H1 (cell line): ENCODE data around the gene CHD3. TPM values are rescaled to one million over a fixed set of nuclear protein-coding genes. Genes with fewer than 3 reads are reported as not detected.

Experiments
- CTCF ChIA-PET: fragments of 300-600 bp; sonication (Branson Sonifier 250); formaldehyde crosslinking; loops from one replicate; lab custom pipeline; 2021; ENCODE audit not compliant: partially characterized antibody; lab: Charles Lee
- POLR2A ChIA-PET: fragments of 300-600 bp; sonication (Branson Sonifier 250); formaldehyde crosslinking; loops from one replicate; lab custom pipeline; 2021; ENCODE audit warnings: inconsistent platforms; ENCODE audit not compliant: partially characterized antibody; lab: Charles Lee
- DNase-seq, 2 experiments: peaks; one replicate each; pipeline versions ENCODE4 v3.0.0 to v3.0.0-alpha.2; 2010 to 2022; ENCODE audit warnings: low spot score in 2 of 2, low read depth in 1 of 2, mixed read lengths in 1 of 2
- FAIRE-seq: peaks from 2 replicates; lab custom pipeline; 2011; peaks lifted over from hg19 to GRCh38; lab: Jason Lieb, UNC
- H2AFZ ChIP-seq: 2 replicates; pipeline ENCODE4 v1.8.1; 2012; ENCODE audit warnings: low read length, inconsistent platforms
- H2AK5ac ChIP-seq: 2 replicates; pipeline ENCODE4 v1.6.1; 2013; ENCODE audit warnings: low read depth, low read length
- H2BK120ac ChIP-seq: replicated peaks from 2 replicates; pipeline ENCODE3; 2013; ENCODE audit warnings: low read depth, low read length, inconsistent platforms
- H2BK12ac ChIP-seq: 2 replicates; pipeline ENCODE4 v1.6.1; 2013; ENCODE audit warnings: low read depth, low read length
- H2BK15ac ChIP-seq: 2 replicates; pipeline ENCODE4 v1.6.1; 2013; ENCODE audit warnings: low read length
- H2BK20ac ChIP-seq: 2 replicates; pipeline ENCODE4 v1.6.1; 2013; ENCODE audit warnings: low read length
- H2BK5ac ChIP-seq: 2 replicates; pipeline ENCODE4 v1.6.1; 2013; ENCODE audit warnings: low read depth, low read length
- H3K14ac ChIP-seq: 2 replicates; pipeline ENCODE4 v1.6.1; 2013; ENCODE audit warnings: inconsistent platforms; ENCODE audit not compliant: insufficient read length
- H3K18ac ChIP-seq: 2 replicates; pipeline ENCODE4 v1.6.1; 2013; ENCODE audit warnings: low read length; ENCODE audit errors: extremely low read depth
- H3K23ac ChIP-seq: 2 replicates; pipeline ENCODE4 v1.6.1; 2013; ENCODE audit warnings: inconsistent platforms; ENCODE audit not compliant: insufficient read length
- H3K23me2 ChIP-seq: 2 replicates; pipeline ENCODE4 v1.6.1; 2013; ENCODE audit warnings: low read depth, low read length
- H3K27ac ChIP-seq: 2 replicates; pipeline ENCODE4 v1.6.1; 2011; ENCODE audit warnings: low read depth, low read length, inconsistent platforms
- H3K27me3 ChIP-seq, 4 experiments: replicated peaks in 1 of 4; 1 replicate in 1 of 4; 2 replicates in 3 of 4; pipeline versions ENCODE4 v1.6.1 to v1.8.1; 2011 to 2013; ENCODE audit warnings: low read length in 3 of 4, mild to moderate bottlenecking in 3 of 4, inconsistent platforms in 2 of 4, mixed read lengths in 2 of 4, moderate library complexity in 1 of 4; ENCODE audit not compliant: control insufficient read depth in 3 of 4, insufficient read depth in 3 of 4; ENCODE audit errors: extremely low read depth in 1 of 4
- H3K36me3 ChIP-seq, 4 experiments: 2 replicates each; pipeline versions ENCODE4 v1.6.1 to v1.8.1; 2011 to 2013; ENCODE audit warnings: mild to moderate bottlenecking in 4 of 4, low read length in 3 of 4, moderate library complexity in 2 of 4, control low read depth in 1 of 4, inconsistent platforms in 1 of 4; ENCODE audit not compliant: insufficient read depth in 4 of 4, control insufficient read depth in 2 of 4
- H3K4ac ChIP-seq: replicated peaks from 2 replicates; pipeline ENCODE3; 2013; ENCODE audit warnings: low read length, low read depth, mixed read lengths, inconsistent platforms; ENCODE audit not compliant: insufficient read length
- H3K4me1 ChIP-seq, 4 experiments: replicated peaks in 1 of 4; 1 replicate in 1 of 4; 2 replicates in 3 of 4; pipeline versions ENCODE4 v1.6.1 to v1.8.1; 2011 to 2013; ENCODE audit warnings: low read length in 3 of 4, inconsistent platforms in 2 of 4, mixed read lengths in 1 of 4; ENCODE audit not compliant: insufficient read depth in 4 of 4, control insufficient read depth in 3 of 4
- H3K4me2 ChIP-seq, 2 experiments: 2 replicates each; pipeline versions ENCODE4 v1.6.1 to v1.8.1; 2011 to 2013; ENCODE audit warnings: low read depth in 2 of 2, low read length in 2 of 2, control low read depth in 1 of 2, inconsistent platforms in 1 of 2, mild to moderate bottlenecking in 1 of 2; ENCODE audit not compliant: insufficient read depth in 1 of 2
- H3K4me3 ChIP-seq, 4 experiments: fragments of 200-600, 300-600 bp in 1 of 4; sonication (generic), shearing (Covaris generic), sonication (Bioruptor Twin) in 1 of 4; 2 replicates each; pipeline versions ENCODE4 v1.5.1 to v1.8.1; 2011 to 2016; ENCODE audit warnings: low read length in 4 of 4, low read depth in 3 of 4, control low read depth in 2 of 4, inconsistent platforms in 2 of 4, mild to moderate bottlenecking in 2 of 4, mixed read lengths in 1 of 4, moderate library complexity in 1 of 4; ENCODE audit not compliant: insufficient read depth in 2 of 4; ENCODE audit errors: extremely low read depth in 1 of 4
- H3K56ac ChIP-seq: replicated peaks from 2 replicates; pipeline ENCODE3; 2013; ENCODE audit warnings: low read depth, mild to moderate bottlenecking, mixed read lengths, low read length, inconsistent platforms; ENCODE audit not compliant: insufficient read length
- H3K79me1 ChIP-seq: 2 replicates; pipeline ENCODE4 v1.6.1; 2013; ENCODE audit warnings: low read depth, low read length, control low read depth
- H3K79me2 ChIP-seq, 2 experiments: 2 replicates each; pipeline versions ENCODE4 v1.6.1 to v1.8.1; 2012 to 2013; ENCODE audit warnings: low read length in 2 of 2, mild to moderate bottlenecking in 2 of 2, inconsistent platforms in 1 of 2; ENCODE audit not compliant: insufficient read depth in 2 of 2, control insufficient read depth in 1 of 2
- H3K9ac ChIP-seq, 4 experiments: replicated peaks in 1 of 4; 1 replicate in 1 of 4; 2 replicates in 3 of 4; pipeline versions ENCODE4 v1.6.1 to v1.8.1; 2011 to 2013; ENCODE audit warnings: low read depth in 3 of 4, low read length in 3 of 4, control low read depth in 2 of 4, mild to moderate bottlenecking in 2 of 4, moderate library complexity in 2 of 4, inconsistent platforms in 1 of 4; ENCODE audit errors: extremely low read depth in 1 of 4
- H3K9me3 ChIP-seq, 2 experiments: 2 replicates each; pipeline versions ENCODE4 v1.6.1 to v1.8.1; 2012 to 2013; ENCODE audit warnings: mild to moderate bottlenecking in 2 of 2, moderate library complexity in 2 of 2, control low read depth in 1 of 2, inconsistent platforms in 1 of 2, low read depth in 1 of 2, low read length in 1 of 2, mixed read lengths in 1 of 2; ENCODE audit not compliant: insufficient read depth in 2 of 2
- H4K20me1 ChIP-seq, 2 experiments: replicated peaks in 1 of 2; 2 replicates each; pipeline versions ENCODE3 to v1.8.1; 2011 to 2013; ENCODE audit warnings: inconsistent platforms in 2 of 2, low read length in 2 of 2, mild to moderate bottlenecking in 1 of 2; ENCODE audit not compliant: insufficient read depth in 2 of 2, control insufficient read depth in 1 of 2
- H4K5ac ChIP-seq: 2 replicates; pipeline ENCODE4 v1.6.1; 2013; ENCODE audit warnings: low read length, low read depth, mixed read lengths, inconsistent platforms; ENCODE audit not compliant: insufficient read length
- H4K8ac ChIP-seq: 2 replicates; pipeline ENCODE4 v1.8.0; 2013; ENCODE audit warnings: mild to moderate bottlenecking, moderate library complexity, low read length, inconsistent platforms; ENCODE audit not compliant: insufficient read depth; ENCODE audit errors: extremely low read depth
- H4K91ac ChIP-seq: replicated peaks from 2 replicates; pipeline ENCODE3; 2013; ENCODE audit warnings: low read length, mixed read lengths, inconsistent platforms; ENCODE audit not compliant: insufficient read length
- ATF2 ChIP-seq: IDR thresholded peaks from 2 replicates; pipeline ENCODE4 v1.6.1; 2012; ENCODE audit warnings: low read length, inconsistent platforms
- BCL11A ChIP-seq, 2 experiments: IDR thresholded peaks; one replicate each; pipeline ENCODE4 v1.6.1; 2011; ENCODE audit warnings: low read depth in 2 of 2, low read length in 2 of 2, mild to moderate bottlenecking in 2 of 2
- GTF2F1 ChIP-seq: IDR thresholded peaks from 2 replicates; pipeline ENCODE4 v1.6.1; 2012; ENCODE audit warnings: low read depth, low read length, improper control_type of control experiment, borderline replicate concordance
- HDAC6 ChIP-seq: IDR thresholded peaks from one replicate; pipeline ENCODE4 v1.7.1; 2012; ENCODE audit warnings: low read depth, mild to moderate bottlenecking, inconsistent platforms, low read length, moderate library complexity
- KDM5A ChIP-seq: fragments of 200-600 bp; IDR thresholded peaks from 2 replicates; pipeline ENCODE4 v1.7.1; 2012; ENCODE audit warnings: mild to moderate bottlenecking, low read length, inconsistent platforms, mixed read lengths
- NRF1 ChIP-seq: IDR thresholded peaks from 2 replicates; pipeline ENCODE4 v1.6.1; 2011; ENCODE audit warnings: mild to moderate bottlenecking, low read depth, low read length, improper control_type of control experiment
- RFX5 ChIP-seq: IDR thresholded peaks from 2 replicates; pipeline ENCODE4 v1.6.1; 2011; ENCODE audit warnings: low read depth, low read length, improper control_type of control experiment, borderline replicate concordance
- RNF2 ChIP-seq: fragments of 200-900, 300-1000 bp; sonication (generic); IDR thresholded peaks from 2 replicates; pipeline ENCODE4 v1.7.1; 2016; ENCODE audit warnings: borderline replicate concordance, low read depth, mild to moderate bottlenecking, antibody characterized with exemption, low read length; ENCODE audit not compliant: poor library complexity, severe bottlenecking; ENCODE audit errors: missing control alignments
- SP1 ChIP-seq: IDR thresholded peaks from 2 replicates; pipeline ENCODE4 v1.6.1; 2011; ENCODE audit warnings: low read depth, low read length
- WGBS, 2 experiments: shearing (Covaris generic) in 1 of 2; methylation state at CpG; one replicate each; pipeline versions ENCODE4 v1.1.6 to v1.1.7; 2013 to 2015; ENCODE audit warnings: low lambda C conversion rate in 2 of 2, mixed read lengths in 2 of 2, inconsistent platforms in 1 of 2, low coverage in 1 of 2, missing lambda C conversion rate in 1 of 2; ENCODE audit not compliant: insufficient replicate concordance in 2 of 2, insufficient coverage in 1 of 2, insufficient read length in 1 of 2; ENCODE audit errors: extremely low coverage in 1 of 2, missing lambda C conversion rate in 1 of 2; 5-methylcytosine and 5-hydroxymethylcytosine counted together
- polyA plus RNA-seq, 7 experiments: library from polyadenylated mRNA; depleted of rRNA in 3 of 7; stranded (reverse) in 5 of 7; unstranded in 2 of 7; fragments of >200 nt in 5 of 7; fragments of 200-250 nt in 2 of 7; gene quantifications; 1 replicate in 5 of 7; 2 replicates in 1 of 7; 4 replicates in 1 of 7; pipeline versions ENCODE4 v1.2.1 to v1.2.3, GENCODE V29; 2011 to 2013; ENCODE audit warnings: missing spikeins in 2 of 7, mixed read lengths in 2 of 7
- total RNA-seq: library from RNA; stranded (reverse); fragmentation: NEBNext Ultra II Directional; extraction: Animal tissue kit (Norgen Biotek cat#: 25700); gene quantifications from 2 replicates; pipeline ENCODE4 v1.2.1, GENCODE V29; 2021

CHD3 gene
- total and polyA plus RNA-seq, 2 of the 8 experiments (the other 6 are each of a cell fraction or from before 2014, with no cell fraction given): 12.3 to 12.9 TPM

GRCh38 chr17:7915611-7916384, 27.2 kb downstream of the CHD3 start, which contains the start of gene RNF227:
Gene RNF227, minus strand, starts transcription at chr17:7916289. Its CDS starts 94 bp downstream, at chr17:7916195.
- no peak for FAIRE-seq
- 4% methylated on average over 84 of the region's 100 CpGs; no CpG with 5 or more reads in 1 of the 2 experiments for WGBS, 2 experiments
- TF ChIP-seq ATF2 (no peak), NRF1 (peak; percentile 37; the same call in 1 of the 2 replicates), RNF2 (peak; percentile 61), SP1 (no peak), BCL11A (IDR thresholded peaks at IDR 0.05; ENCODE audit: low read depth in 2 of 2, low read length in 2 of 2) (no peak), RFX5 (no peak), KDM5A (no peak), GTF2F1 (no peak), HDAC6 (no peak)

More at GRCh38 chr17:7915611-7916384, 27.2 kb downstream of the CHD3 start, which contains the start of gene RNF227:
- Histone ChIP-seq H4K5ac (peak within 1 kb of the TSS; percentile 95), H3K23ac (no peak within 1 kb of the TSS), H3K4me2 (peak within 1 kb of the TSS; percentile 85 to 88), H3K14ac (no peak within 1 kb of the TSS), H2AFZ (0 out of 2 replicates have a peak within 1 kb of the TSS, but pooled peaks have one; percentile 58), H3K27ac (no peak within 1 kb of the TSS), H4K91ac (peak within 1 kb of the TSS; percentile 46), H3K79me2 (no peaks in the 10 kb centered on the region), H3K4me3 (peak within 1 kb of the TSS; percentile 30 to 53 (median 37)), H3K23me2 (peaks cover 7% of the 10 kb centered on the region), H2BK20ac (no peak within 1 kb of the TSS), H3K79me1 (no peaks in the 10 kb centered on the region), H2BK120ac (no peak within 1 kb of the TSS), H3K9ac (peak within 1 kb of the TSS in 1 of 4 experiments; percentile 48; a peak in 1 of 7 replicates), H3K4me1 (peaks cover 0 to 6% (median 6%) of the 10 kb centered on the region in 4 experiments; a peak in 5 of 7 replicates), H3K27me3 (peaks cover 10 to 30% (median 26%) of the 10 kb centered on the region in 4 experiments), H3K36me3 (no peaks in the 10 kb centered on the region; a peak in 3 of 8 replicates), H3K4ac (no peak within 1 kb of the TSS), H3K56ac (no peak within 1 kb of the TSS), H4K8ac (no peak within 1 kb of the TSS; the same call in 1 of the 2 replicates), H2BK15ac (peak within 1 kb of the TSS; percentile 65; the same call in 1 of the 2 replicates), H2BK12ac (0 out of 2 replicates have a peak within 1 kb of the TSS, but pooled peaks have one; percentile 43), H3K18ac (peak within 1 kb of the TSS; percentile 90), H4K20me1 (peaks cover 0 to 2% of the 10 kb centered on the region in 2 experiments), H3K9me3 (no peaks in the 10 kb centered on the region), H2AK5ac (no peak within 1 kb of the TSS), H2BK5ac (peak within 1 kb of the TSS; percentile 79; the same call in 1 of the 2 replicates)
- ChIA-PET POLR2A (interaction anchor here (0.7 to 2.0 kb wide), 6 partner anchors 10 to 126 kb away, joined by 3 to 9 read pairs (median 3); partner anchors contain the start of genes CNTROB and TRAPPC1), CTCF (interaction anchor here (0.6 to 6.9 kb wide), 12 partner anchors 11 to 177 kb away, joined by 3 to 64 read pairs (median 4); partner anchors contain the start of genes CNTROB and KDM6B)
- DNase-seq: peak in 1 of 2 experiments; percentile 92
